WTC11 (cell line): ENCODE data around the gene PAGE5. TPM values are rescaled to one million over a fixed set of nuclear protein-coding genes. Genes with fewer than 3 reads are reported as not detected.

Experiments used
- ATAC-seq: fragments of 200-7000 bp; cut with Tn5 transposase; 2 replicates; pipeline ENCODE4 v1.10.0; 2021; ENCODE audit warnings: mild to moderate bottlenecking, moderate library complexity
- CTCF ChIA-PET: fragments of 300-600 bp; sonication (Branson Sonifier 250); formaldehyde crosslinking; loops from one replicate; lab custom pipeline; 2021; ENCODE audit warnings: antibody characterized with exemption; lab: Charles Lee
- POLR2A ChIA-PET: fragments of 350-600 bp; sonication (Branson Sonifier 250); formaldehyde crosslinking; loops from one replicate; lab custom pipeline; 2021; ENCODE audit warnings: antibody characterized with exemption; lab: Charles Lee
- DNase-seq: peaks from one replicate; pipeline ENCODE4 v3.0.0; 2021; ENCODE audit warnings: low spot score
- H3K27ac Mint-ChIP-seq: 2 replicates; pipeline ENCODE4 v1.8.0; 2021; ENCODE audit warnings: mixed read lengths
- H3K27me3 Mint-ChIP-seq: 2 replicates; pipeline ENCODE4 v1.8.0; 2021; ENCODE audit warnings: low read depth, mild to moderate bottlenecking, moderate library complexity, mixed read lengths
- H3K36me3 Mint-ChIP-seq: 2 replicates; pipeline ENCODE4 v1.8.0; 2021; ENCODE audit warnings: mixed read lengths
- H3K4me1 Mint-ChIP-seq: 2 replicates; pipeline ENCODE4 v1.8.0; 2022; ENCODE audit warnings: mixed read lengths
- H3K4me3 Mint-ChIP-seq: 2 replicates; pipeline ENCODE4 v1.8.0; 2021; ENCODE audit warnings: mild to moderate bottlenecking, moderate library complexity, mixed read lengths
- H3K9me3 Mint-ChIP-seq: 2 replicates; pipeline ENCODE4 v1.8.0; 2021; ENCODE audit warnings: mixed read lengths
- ATF6 ChIP-seq: sonication (generic); formaldehyde crosslinking; IDR thresholded peaks from 2 replicates; pipeline ENCODE4 v1.8.1; 2023; ENCODE audit warnings: mild to moderate bottlenecking, missing genetic modification reagents
- IRF2 ChIP-seq: sonication (generic); formaldehyde crosslinking; IDR thresholded peaks from 2 replicates; pipeline ENCODE4 v1.8.0; 2022; ENCODE audit warnings: low read depth, missing genetic modification reagents, borderline replicate concordance
- MYBL2 ChIP-seq: sonication (generic); formaldehyde crosslinking; IDR thresholded peaks from 2 replicates; pipeline ENCODE4 v1.8.1; 2023; ENCODE audit warnings: mild to moderate bottlenecking, moderate library complexity, missing genetic modification reagents
- RORB ChIP-seq: fragments of 250-450 bp; sonication (Bioruptor Pico); IDR thresholded peaks from 2 replicates; pipeline ENCODE4 v1.9.0; 2021; ENCODE audit warnings: mild to moderate bottlenecking
- TCF7 ChIP-seq: sonication (generic); formaldehyde crosslinking; IDR thresholded peaks from 2 replicates; pipeline ENCODE4 v1.8.0; 2022; ENCODE audit warnings: mild to moderate bottlenecking, low read depth, missing genetic modification reagents, moderate library complexity
- TEAD4 ChIP-seq: sonication (generic); formaldehyde crosslinking; IDR thresholded peaks from 2 replicates; pipeline ENCODE4 v1.8.0; 2022; ENCODE audit warnings: mild to moderate bottlenecking, missing genetic modification reagents
- USF2 ChIP-seq: sonication (generic); formaldehyde crosslinking; IDR thresholded peaks from 2 replicates; pipeline ENCODE4 v1.8.1; 2023; ENCODE audit warnings: mild to moderate bottlenecking, missing genetic modification reagents, moderate library complexity
- total RNA-seq: library from RNA; stranded (reverse); gene quantifications from 3 replicates; pipeline ENCODE4 v1.2.3, GENCODE V29; 2021
- TF ChIP-seq, protein P1 (sequence below): fragments of 250-450 bp; sonication (Bioruptor Pico); conservative IDR thresholded peaks from 2 replicates; pipeline ENCODE4 v1.9.0; 2021; ENCODE audit warnings: mild to moderate bottlenecking
- TF ChIP-seq, protein P2 (sequence below): sonication (generic); formaldehyde crosslinking; IDR thresholded peaks from 2 replicates; pipeline ENCODE4 v1.8.0; 2022; ENCODE audit warnings: missing genetic modification reagents
- TF ChIP-seq, protein P3 (sequence below): fragments of 250-450 bp; sonication (Bioruptor Pico); IDR thresholded peaks from 2 replicates; pipeline ENCODE4 v2.1.2; 2022; ENCODE audit warnings: mild to moderate bottlenecking, moderate library complexity
- TF ChIP-seq, protein P4 (sequence below): sonication (generic); formaldehyde crosslinking; IDR thresholded peaks from 2 replicates; pipeline ENCODE4 v1.8.1; 2022; ENCODE audit warnings: mild to moderate bottlenecking, moderate library complexity, missing genetic modification reagents

Gene PAGE5
- total RNA-seq, 1 experiment from 2014 or later: not detected

- Mint-ChIP-seq H3K36me3 (peaks cover 4% of the 10 kb centered on the region; the same call in 1 of the 2 replicates), H3K4me3 (no peak overlapping the region), H3K27me3 (no peaks in the 10 kb centered on the region), H3K4me1 (no peaks in the 10 kb centered on the region), H3K27ac (no peak overlapping the region), H3K9me3 (peaks cover 27% of the 10 kb centered on the region)
- no peak for DNase-seq
- CTCF ChIA-PET: no interaction called here
- ATAC-seq: no peak
- TF ChIP-seq IRF2 (CRISPR knock-in tag) (no peak), USF2 (CRISPR knock-in tag) (no peak), MYBL2 (CRISPR knock-in tag) (no peak), RORB (CRISPR knock-in tag) (no peak), TCF7 (CRISPR knock-in tag) (no peak), ATF6 (CRISPR knock-in tag) (no peak), TEAD4 (CRISPR knock-in tag) (no peak)
- TF ChIP-seq, protein P1, sequence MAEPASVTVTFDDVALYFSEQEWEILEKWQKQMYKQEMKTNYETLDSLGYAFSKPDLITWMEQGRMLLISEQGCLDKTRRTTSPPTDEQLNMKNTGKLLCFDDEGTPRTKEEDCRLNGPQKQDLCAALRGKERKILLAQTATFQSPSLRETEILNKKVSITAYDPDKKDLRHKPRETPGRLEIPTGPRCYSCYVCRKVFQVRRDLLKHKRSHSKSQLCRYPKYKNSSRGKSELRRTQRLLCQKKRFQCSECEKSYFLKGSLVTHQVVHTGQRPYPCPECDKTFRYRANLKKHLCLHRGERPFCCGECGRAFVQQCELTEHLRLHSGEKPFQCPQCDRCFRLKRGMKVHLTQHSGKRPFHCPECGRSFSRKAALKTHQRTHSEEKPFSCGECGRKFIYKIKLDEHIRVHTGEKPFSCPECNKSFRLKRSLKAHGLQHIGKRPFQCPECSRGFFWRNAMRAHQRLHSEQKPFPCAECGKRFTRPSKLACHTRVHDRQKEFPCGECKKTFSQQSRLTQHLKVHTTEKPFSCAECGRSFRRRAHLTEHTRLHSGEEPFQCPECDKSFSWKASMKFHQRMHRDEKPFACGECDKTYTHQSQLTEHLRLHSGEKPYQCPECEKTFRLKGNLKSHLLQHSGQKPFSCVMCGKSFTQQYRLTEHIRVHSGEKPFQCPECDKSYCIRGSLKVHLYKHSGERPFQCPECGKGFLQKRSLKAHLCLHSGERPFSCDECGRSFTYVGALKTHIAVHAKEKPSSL (CRISPR knock-in tag): no peak
- TF ChIP-seq, protein P2, sequence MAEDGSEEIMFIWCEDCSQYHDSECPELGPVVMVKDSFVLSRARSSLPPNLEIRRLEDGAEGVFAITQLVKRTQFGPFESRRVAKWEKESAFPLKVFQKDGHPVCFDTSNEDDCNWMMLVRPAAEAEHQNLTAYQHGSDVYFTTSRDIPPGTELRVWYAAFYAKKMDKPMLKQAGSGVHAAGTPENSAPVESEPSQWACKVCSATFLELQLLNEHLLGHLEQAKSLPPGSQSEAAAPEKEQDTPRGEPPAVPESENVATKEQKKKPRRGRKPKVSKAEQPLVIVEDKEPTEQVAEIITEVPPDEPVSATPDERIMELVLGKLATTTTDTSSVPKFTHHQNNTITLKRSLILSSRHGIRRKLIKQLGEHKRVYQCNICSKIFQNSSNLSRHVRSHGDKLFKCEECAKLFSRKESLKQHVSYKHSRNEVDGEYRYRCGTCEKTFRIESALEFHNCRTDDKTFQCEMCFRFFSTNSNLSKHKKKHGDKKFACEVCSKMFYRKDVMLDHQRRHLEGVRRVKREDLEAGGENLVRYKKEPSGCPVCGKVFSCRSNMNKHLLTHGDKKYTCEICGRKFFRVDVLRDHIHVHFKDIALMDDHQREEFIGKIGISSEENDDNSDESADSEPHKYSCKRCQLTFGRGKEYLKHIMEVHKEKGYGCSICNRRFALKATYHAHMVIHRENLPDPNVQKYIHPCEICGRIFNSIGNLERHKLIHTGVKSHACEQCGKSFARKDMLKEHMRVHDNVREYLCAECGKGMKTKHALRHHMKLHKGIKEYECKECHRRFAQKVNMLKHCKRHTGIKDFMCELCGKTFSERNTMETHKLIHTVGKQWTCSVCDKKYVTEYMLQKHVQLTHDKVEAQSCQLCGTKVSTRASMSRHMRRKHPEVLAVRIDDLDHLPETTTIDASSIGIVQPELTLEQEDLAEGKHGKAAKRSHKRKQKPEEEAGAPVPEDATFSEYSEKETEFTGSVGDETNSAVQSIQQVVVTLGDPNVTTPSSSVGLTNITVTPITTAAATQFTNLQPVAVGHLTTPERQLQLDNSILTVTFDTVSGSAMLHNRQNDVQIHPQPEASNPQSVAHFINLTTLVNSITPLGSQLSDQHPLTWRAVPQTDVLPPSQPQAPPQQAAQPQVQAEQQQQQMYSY (CRISPR knock-in tag): no peak
- TF ChIP-seq, protein P3, sequence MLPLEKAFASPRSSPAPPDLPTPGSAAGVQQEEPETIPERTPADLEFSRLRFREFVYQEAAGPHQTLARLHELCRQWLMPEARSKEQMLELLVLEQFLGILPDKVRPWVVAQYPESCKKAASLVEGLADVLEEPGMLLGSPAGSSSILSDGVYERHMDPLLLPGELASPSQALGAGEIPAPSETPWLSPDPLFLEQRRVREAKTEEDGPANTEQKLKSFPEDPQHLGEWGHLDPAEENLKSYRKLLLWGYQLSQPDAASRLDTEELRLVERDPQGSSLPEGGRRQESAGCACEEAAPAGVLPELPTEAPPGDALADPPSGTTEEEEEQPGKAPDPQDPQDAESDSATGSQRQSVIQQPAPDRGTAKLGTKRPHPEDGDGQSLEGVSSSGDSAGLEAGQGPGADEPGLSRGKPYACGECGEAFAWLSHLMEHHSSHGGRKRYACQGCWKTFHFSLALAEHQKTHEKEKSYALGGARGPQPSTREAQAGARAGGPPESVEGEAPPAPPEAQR (CRISPR knock-in tag): no peak
- TF ChIP-seq, protein P4, sequence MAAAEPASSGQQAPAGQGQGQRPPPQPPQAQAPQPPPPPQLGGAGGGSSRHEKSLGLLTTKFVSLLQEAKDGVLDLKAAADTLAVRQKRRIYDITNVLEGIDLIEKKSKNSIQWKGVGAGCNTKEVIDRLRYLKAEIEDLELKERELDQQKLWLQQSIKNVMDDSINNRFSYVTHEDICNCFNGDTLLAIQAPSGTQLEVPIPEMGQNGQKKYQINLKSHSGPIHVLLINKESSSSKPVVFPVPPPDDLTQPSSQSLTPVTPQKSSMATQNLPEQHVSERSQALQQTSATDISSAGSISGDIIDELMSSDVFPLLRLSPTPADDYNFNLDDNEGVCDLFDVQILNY (CRISPR knock-in tag): no peak
- POLR2A ChIA-PET: no interaction called here
These were observed 13.8 kb upstream of the PAGE5 start for GRCh38 chrX:55206162-55206941.
